HCT116 (cell line): ENCODE data around the gene DEPDC5. TPM values are rescaled to one million over a fixed set of nuclear protein-coding genes. Genes with fewer than 3 reads are reported as not detected.

Source experiments
- ATAC-seq: fragments of 200-7000 bp; cut with Tn5 transposase; 2 replicates; pipeline ENCODE4 v1.9.1; 2020; ENCODE audit warnings: mild to moderate bottlenecking, moderate library complexity
- BruUV-seq: library from RNA; stranded (reverse); fragments of 400-500 nt; replicated peaks from 2 replicates; lab custom pipeline; 2021; lab: Mats Ljungman, UMichigan
- CTCF ChIA-PET: fragments of 300-600 bp; sonication (Branson Sonifier 250); formaldehyde crosslinking; loops from one replicate; lab custom pipeline; 2021; ENCODE audit warnings: antibody characterized with exemption; lab: Charles Lee
- POLR2A ChIA-PET: fragments of 300-600, 350-600 bp; sonication (Branson Sonifier 250); formaldehyde crosslinking; loops from one replicate; lab custom pipeline; 2021; ENCODE audit warnings: antibody characterized with exemption; lab: Charles Lee
- RAD21 ChIA-PET, 2 experiments: fragments of 300-600 bp; sonication (Branson Sonifier 250); formaldehyde crosslinking; loops; one replicate each; lab custom pipeline; 2023; ENCODE audit warnings: low total read pairs in 2 of 2; ENCODE audit not compliant: uncharacterized antibody in 2 of 2, unreplicated experiment in 2 of 2, low non-redundant PET in 1 of 2; lab: Charles Lee
- DNase-seq: peaks from one replicate; pipeline ENCODE4 v3.0.0-alpha.2; 2010; ENCODE audit warnings: low read depth, low spot score
- H2AFZ ChIP-seq: fragments of 200-600 bp; shearing (Covaris generic), sonication (generic); 2 replicates; pipeline ENCODE4 v1.6.1; 2017; ENCODE audit warnings: low read depth, mixed run types, mixed read lengths, antibody characterized with exemption, low read length; ENCODE audit not compliant: poor library complexity, severe bottlenecking
- H3K27ac ChIP-seq: 2 replicates; pipeline ENCODE4 v1.5.1; 2012; ENCODE audit warnings: low read depth, low read length
- H3K27me3 ChIP-seq: fragments of 200-600 bp; sonication (generic); 2 replicates; pipeline ENCODE4 v1.6.1; 2016; ENCODE audit warnings: mixed run types, low read length, mixed read lengths; ENCODE audit not compliant: insufficient read depth
- H3K36me3 ChIP-seq, 2 experiments: fragments of 200-500 bp in 1 of 2; fragments of 200-600 bp in 1 of 2; sonication (Bioruptor generic) in 1 of 2; sonication (generic) in 1 of 2; 2 replicates each; pipeline versions ENCODE4 v1.5.1 to v1.6.1; 2014 to 2016; ENCODE audit warnings: low read length in 2 of 2, inconsistent platforms in 1 of 2, mixed read lengths in 1 of 2, mixed run types in 1 of 2; ENCODE audit not compliant: insufficient read depth in 2 of 2, control insufficient read depth in 1 of 2
- H3K4me1 ChIP-seq, 2 experiments: fragments of 200-600 bp in 1 of 2; sonication (generic) in 1 of 2; 2 replicates each; pipeline versions ENCODE4 v1.5.1 to v1.6.1; 2012 to 2017; ENCODE audit warnings: low read length in 2 of 2, inconsistent platforms in 1 of 2, mild to moderate bottlenecking in 1 of 2, mixed read lengths in 1 of 2, mixed run types in 1 of 2, moderate library complexity in 1 of 2; ENCODE audit not compliant: insufficient read depth in 2 of 2, control insufficient read depth in 1 of 2
- H3K4me2 ChIP-seq: fragments of 200-600 bp; sonication (generic); 2 replicates; pipeline ENCODE4 v1.6.1; 2017; ENCODE audit warnings: mixed run types, low read length, mixed read lengths
- H3K4me3 ChIP-seq, 2 experiments: fragments of 200-600 bp in 1 of 2; sonication (generic) in 1 of 2; replicated peaks in 1 of 2; 2 replicates each; pipeline ENCODE4 v1.5.1; 2011 to 2016; ENCODE audit warnings: low read length in 2 of 2, control low read depth in 1 of 2, low read depth in 1 of 2, mild to moderate bottlenecking in 1 of 2, mixed read lengths in 1 of 2, mixed run types in 1 of 2
- H3K79me2 ChIP-seq: fragments of 200-600 bp; sonication (generic); 2 replicates; pipeline ENCODE4 v1.6.1; 2017; ENCODE audit warnings: mild to moderate bottlenecking, mixed run types, low read length, moderate library complexity, mixed read lengths; ENCODE audit not compliant: insufficient read depth
- H3K9ac ChIP-seq: fragments of 200-600 bp; sonication (generic); 2 replicates; pipeline ENCODE4 v1.6.1; 2016; ENCODE audit warnings: low read length, mixed read lengths
- H3K9me2 ChIP-seq: fragments of 200-600 bp; sonication (generic), shearing (Covaris generic); 2 replicates; pipeline ENCODE4 v1.6.1; 2017; ENCODE audit warnings: mixed run types, mild to moderate bottlenecking, moderate library complexity; ENCODE audit not compliant: insufficient read depth
- H3K9me3 ChIP-seq, 2 experiments: fragments of 200-500 bp in 1 of 2; fragments of 200-600 bp in 1 of 2; sonication (Bioruptor generic) in 1 of 2; sonication (generic) in 1 of 2; 2 replicates each; pipeline ENCODE4 v1.6.1; 2014 to 2017; ENCODE audit warnings: low read length in 2 of 2, mixed read lengths in 2 of 2, inconsistent platforms in 1 of 2, low read depth in 1 of 2, mild to moderate bottlenecking in 1 of 2, mixed run types in 1 of 2, moderate library complexity in 1 of 2; ENCODE audit not compliant: control insufficient read depth in 1 of 2, insufficient read depth in 1 of 2
- H4K20me1 ChIP-seq: fragments of 200-600 bp; sonication (generic), shearing (Covaris generic); 2 replicates; pipeline ENCODE4 v1.6.1; 2017; ENCODE audit warnings: mixed run types, mild to moderate bottlenecking, moderate library complexity; ENCODE audit not compliant: insufficient read depth
- ATF3 ChIP-seq: IDR thresholded peaks from 2 replicates; pipeline ENCODE4 v1.6.1; 2012
- CBX3 ChIP-seq: IDR thresholded peaks from 2 replicates; pipeline ENCODE4 v1.6.1; 2012; ENCODE audit warnings: low read depth
- CTCF ChIP-seq, 3 experiments: fragments of 200-600 bp in 1 of 3; sonication (generic) in 1 of 3; IDR thresholded peaks in 2 of 3; conservative IDR thresholded peaks in 1 of 3; 2 replicates each; pipeline ENCODE4 v1.5.1; 2012 to 2017; ENCODE audit warnings: low read depth in 2 of 3, low read length in 2 of 3, antibody characterized with exemption in 1 of 3, borderline replicate concordance in 1 of 3, control low read depth in 1 of 3, mild to moderate bottlenecking in 1 of 3, mixed read lengths in 1 of 3, mixed run types in 1 of 3, moderate library complexity in 1 of 3; ENCODE audit not compliant: insufficient read depth in 1 of 3
- EGR1 ChIP-seq: IDR thresholded peaks from 2 replicates; pipeline ENCODE4 v1.6.1; 2012; ENCODE audit warnings: low read depth
- ELF1 ChIP-seq: IDR thresholded peaks from 2 replicates; pipeline ENCODE4 v1.6.1; 2012; ENCODE audit warnings: low read depth, borderline replicate concordance
- EZH2 ChIP-seq: fragments of 200-600 bp; sonication (generic); IDR thresholded peaks from 2 replicates; pipeline ENCODE4 v1.6.1; 2017; ENCODE audit warnings: antibody characterized with exemption, mixed run types
- EZH2phosphoT487 ChIP-seq: fragments of 200-600 bp; IDR thresholded peaks from 2 replicates; pipeline ENCODE4 v1.6.1; 2018; ENCODE audit warnings: antibody characterized with exemption, borderline replicate concordance
- FOSL1 ChIP-seq: IDR thresholded peaks from 2 replicates; pipeline ENCODE4 v1.6.1; 2012; ENCODE audit warnings: low read depth
- JUND ChIP-seq: IDR thresholded peaks from 2 replicates; pipeline ENCODE4 v1.6.1; 2012
- POLR2A ChIP-seq: IDR thresholded peaks from 2 replicates; pipeline ENCODE4 v1.7.0; 2011; ENCODE audit warnings: borderline replicate concordance; ENCODE audit not compliant: insufficient read depth, insufficient read length; ENCODE audit errors: extremely low read depth
- POLR2AphosphoS5 ChIP-seq: IDR thresholded peaks from 2 replicates; pipeline ENCODE4 v1.6.1; 2011; ENCODE audit warnings: mild to moderate bottlenecking, low read depth, low read length, moderate library complexity
- RAD21 ChIP-seq: IDR thresholded peaks from 2 replicates; pipeline ENCODE4 v1.6.1; 2012; ENCODE audit warnings: low read depth, mild to moderate bottlenecking
- REST ChIP-seq: IDR thresholded peaks from 2 replicates; pipeline ENCODE4 v1.6.1; 2012; ENCODE audit warnings: low read depth
- SIN3A ChIP-seq: IDR thresholded peaks from 2 replicates; pipeline ENCODE4 v1.6.1; 2012; ENCODE audit warnings: low read depth
- SP1 ChIP-seq: IDR thresholded peaks from 2 replicates; pipeline ENCODE4 v1.6.1; 2012; ENCODE audit warnings: low read depth
- SRF ChIP-seq: IDR thresholded peaks from 2 replicates; pipeline ENCODE4 v1.6.1; 2012; ENCODE audit warnings: low read depth
- TCF7L2 ChIP-seq: IDR thresholded peaks from 2 replicates; pipeline ENCODE4 v1.7.0; 2011; ENCODE audit warnings: borderline replicate concordance, inconsistent platforms; ENCODE audit not compliant: insufficient read depth, insufficient read length; ENCODE audit errors: extremely low read depth
- YY1 ChIP-seq: IDR thresholded peaks from 2 replicates; pipeline ENCODE4 v1.6.1; 2011; ENCODE audit warnings: low read length, low read depth, moderate library complexity, mild to moderate bottlenecking; ENCODE audit not compliant: insufficient replicate concordance; ENCODE audit errors: extremely low read depth
- ZBTB33 ChIP-seq: IDR thresholded peaks from 2 replicates; pipeline ENCODE4 v1.6.1; 2011; ENCODE audit warnings: mild to moderate bottlenecking, low read length, moderate library complexity; ENCODE audit not compliant: insufficient replicate concordance; ENCODE audit errors: extremely low read depth
- ZFX ChIP-seq: fragments of 450-650 bp; IDR thresholded peaks from 2 replicates; pipeline ENCODE4 v1.6.1; 2017
- ZNF274 ChIP-seq: fragments of 200-500 bp; sonication (Bioruptor generic); IDR thresholded peaks from 2 replicates; pipeline ENCODE4 v1.6.1; 2014; ENCODE audit warnings: mild to moderate bottlenecking, low read depth, low read length, inconsistent platforms
- intact Hi-C: fragments of 100-400 bp; cut with micrococcal nuclease; formaldehyde crosslinking; loops from 2 replicates; pipeline ENCODE4 v1.10.0; 2022
- total RNA-seq: library from RNA; stranded (reverse); gene quantifications from one replicate; pipeline ENCODE4 v1.2.1, GENCODE V29; 2021; ENCODE audit not compliant: unreplicated experiment

Gene DEPDC5
- total RNA-seq, 1 experiment from 2014 or later = 35.0 TPM

- RAD21 ChIA-PET = no interaction called here
- Histone ChIP-seq H3K27me3 (no peaks in the 10 kb centered on the region), H3K9ac (no peak overlapping the region), H3K27ac (peak overlapping the region; percentile 53; the same call in 1 of the 2 replicates), H3K79me2 (no peaks in the 10 kb centered on the region), H3K36me3 (peaks cover 27 to 28% of the 10 kb centered on the region in 2 experiments), H3K9me2 (no peaks in the 10 kb centered on the region), H3K9me3 (no peaks in the 10 kb centered on the region), H3K4me2 (peak overlapping the region; percentile 42), H3K4me3 (no peak overlapping the region), H4K20me1 (no peaks in the 10 kb centered on the region), H2AFZ (no peak overlapping the region), H3K4me1 (peaks cover 7 to 13% of the 10 kb centered on the region in 2 experiments)
- intact Hi-C loops = no loop called here
- DNase-seq = peak; percentile 39
- POLR2A ChIA-PET = no interaction called here
- CTCF ChIA-PET = no interaction called here
- no TSS peak for BruUV-seq
- peak; percentile 81 for ATAC-seq
- TF ChIP-seq RAD21 = no peak
- TF ChIP-seq TCF7L2 = no peak
- no peak for TF ChIP-seq ZFX
- TF ChIP-seq CBX3 = no peak; the same call in 1 of the 2 replicates
- 0 out of 2 replicates have a peak, but pooled peaks have one; percentile 21 for TF ChIP-seq SRF
- TF ChIP-seq EGR1 = peak; percentile 39; the same call in 1 of the 2 replicates
- TF ChIP-seq ZNF274 = no peak
- TF ChIP-seq EZH2 = no peak
- TF ChIP-seq YY1 = peak; percentile 62
- no peak for TF ChIP-seq CTCF (IDR thresholded peaks at IDR 0.05 in 2 of 3, conservative IDR thresholded peaks at IDR 0.05 in 1 of 3; ENCODE audit: borderline replicate concordance in 1 of 3, insufficient read depth in 1 of 3, low read depth in 2 of 3, low read length in 2 of 3)
- TF ChIP-seq SIN3A = no peak
- TF ChIP-seq REST = no peak
- peak; percentile 74 for TF ChIP-seq FOSL1
- TF ChIP-seq JUND = peak; percentile 59; the same call in 1 of the 2 replicates
- no peak for TF ChIP-seq ELF1
- TF ChIP-seq SP1 = peak; percentile 74
- no peak for TF ChIP-seq POLR2AphosphoS5
- TF ChIP-seq EZH2phosphoT487 = no peak
- no peak for TF ChIP-seq ATF3
- TF ChIP-seq POLR2A = no peak
- no peak for TF ChIP-seq ZBTB33
Observed at GRCh38 chr22:31800065-31800464, 46.2 kb downstream of the DEPDC5 start.
